KOPT-K1 (cell line): ENCODE results near the gene CCDC9.

Experiments used
- H3K27ac ChIP-seq: fragments of 200-600 bp; sonication (generic); 2 replicates; pipeline ENCODE4 v1.5.1; 2016; ENCODE audit warnings: antibody characterized with exemption, mild to moderate bottlenecking, low read depth, low read length; ENCODE audit not compliant: poor library complexity, severe bottlenecking
- H3K36me3 ChIP-seq: fragments of 200-600 bp; sonication (generic); 2 replicates; pipeline ENCODE4 v1.5.1; 2017; ENCODE audit warnings: antibody characterized with exemption, mild to moderate bottlenecking, low read length, moderate library complexity; ENCODE audit not compliant: insufficient read depth
- H3K9me3 ChIP-seq: fragments of 200-600 bp; sonication (generic); 2 replicates; pipeline ENCODE4 v1.5.1; 2017; ENCODE audit warnings: antibody characterized with exemption, low read length, mild to moderate bottlenecking; ENCODE audit not compliant: insufficient read depth, poor library complexity, severe bottlenecking

Gene CCDC9

GRCh38 chr19:47316513-47316912 is 60.2 kb downstream of the CCDC9 start:
- Histone ChIP-seq H3K36me3 (no peaks in the 10 kb centered on the region), H3K27ac (no peak overlapping the region), H3K9me3 (no peaks in the 10 kb centered on the region)

GRCh38 chr19:47319923-47320871 is 63.9 kb downstream of the CCDC9 start:
- Histone ChIP-seq H3K27ac (no peak overlapping the region), H3K36me3 (no peaks in the 10 kb centered on the region)

More at GRCh38 chr19:47319923-47320871, 63.9 kb downstream of the CCDC9 start:
- no peaks in the 10 kb centered on the region for H3K9me3 ChIP-seq
